Endothelial cell of umbilical vein (primary cell): ENCODE measurements around the gene CHD6.

Experiments
- CTCF ChIP-seq, 2 donors: IDR thresholded peaks; 1 replicate in 1 of 2; 2 replicates in 1 of 2; pipeline ENCODE4 v1.5.1; 2011; ENCODE audit warnings: low read length in 2 of 2, mild to moderate bottlenecking in 2 of 2, moderate library complexity in 2 of 2, control low read depth in 1 of 2, inconsistent platforms in 1 of 2, low read depth in 1 of 2; ENCODE audit not compliant: insufficient read depth in 1 of 2; ENCODE audit errors: extremely low read depth in 1 of 2
- EZH2 ChIP-seq: IDR thresholded peaks from 2 replicates; pipeline ENCODE4 v1.6.1; 2012; ENCODE audit warnings: borderline replicate concordance, low read depth, mild to moderate bottlenecking, moderate library complexity, low read length, inconsistent platforms; ENCODE audit not compliant: severe bottlenecking
- FOS ChIP-seq: IDR thresholded peaks from 2 replicates; pipeline ENCODE4 v1.6.1; 2011; ENCODE audit warnings: mild to moderate bottlenecking, low read length, moderate library complexity, borderline replicate concordance; ENCODE audit not compliant: insufficient read depth
- GATA2 ChIP-seq: IDR thresholded peaks from 2 replicates; pipeline ENCODE4 v1.7.0; 2011; ENCODE audit warnings: low read depth, mild to moderate bottlenecking, moderate library complexity, mixed read lengths, low read length; ENCODE audit not compliant: insufficient read length, insufficient read depth
- JUN ChIP-seq: IDR thresholded peaks from 2 replicates; pipeline ENCODE4 v1.6.1; 2011; ENCODE audit warnings: borderline replicate concordance, low read depth; ENCODE audit not compliant: insufficient read length, insufficient read depth
- MAX ChIP-seq: IDR thresholded peaks from 2 replicates; pipeline ENCODE4 v1.6.1; 2011; ENCODE audit not compliant: insufficient read depth, insufficient read length
- POLR2A ChIP-seq: IDR thresholded peaks from 2 replicates; pipeline ENCODE4 v1.6.1; 2012; ENCODE audit warnings: low read depth, mild to moderate bottlenecking, control low read depth, low read length
- POLR2AphosphoS5 ChIP-seq: IDR thresholded peaks from 2 replicates; pipeline ENCODE4 v1.6.1; 2012; ENCODE audit warnings: low read depth, mild to moderate bottlenecking, control low read depth, low read length, moderate library complexity; ENCODE audit not compliant: insufficient read depth

- TF ChIP-seq CTCF (IDR thresholded peaks at IDR 0.05; ENCODE audit: extremely low read depth in 1 of 2, insufficient read depth in 1 of 2, low read depth in 1 of 2, low read length in 2 of 2) (no peak), POLR2AphosphoS5 (no peak), POLR2A (no peak), EZH2 (no peak), GATA2 (no peak), JUN (no peak), MAX (no peak), FOS (no peak)
Measured at GRCh38 chr20:41531518-41532275, 86.5 kb downstream of the CHD6 start.
